Measurements from ENCODE around the gene RNASE7. TPM values are rescaled to one million over a fixed set of nuclear protein-coding genes. Genes with fewer than 3 reads are reported as not detected.

Gene RNASE7
- total RNA-seq, 4 donors from 2014 or later = 0.55 TPM; not detected in 3

GRCh38 chr14:21090940-21091663 lies 48.9 kb downstream of the RNASE7 start:
- DNase-seq (no peak), ATAC-seq (no peak)
- in situ Hi-C loops (cut with MboI; ENCODE audit: low sequenced_read_pairs in 4 of 4) = loop anchor here in 2 of 4 donors (10.0 kb wide), 1 partner anchor 76 kb away; no protein-coding TSS in a partner anchor
- Histone ChIP-seq H3K36me3 (peaks cover 0 to 39% of the 10 kb centered on the region in 2 donors), H3K27ac (no peak overlapping the region), H3K4me1 (peaks cover 0 to under 1% of the 10 kb centered on the region in 2 donors), H3K4me3 (no peak overlapping the region), H3K9me3 (no peaks in the 10 kb centered on the region), H3K27me3 (no peaks in the 10 kb centered on the region)
- intact Hi-C loops (cut with DNase I; ENCODE audit: low total_unique reads) = no loop called here
- TF ChIP-seq CTCF (IDR thresholded peaks at IDR 0.05 in 4 of 5, conservative IDR thresholded peaks at IDR 0.05 in 1 of 5) = no peak
- TF ChIP-seq POLR2A (IDR thresholded peaks at IDR 0.05) = no peak

GRCh38 chr14:21091821-21092272 lies 49.7 kb downstream of the RNASE7 start:
- peak overlapping the region in 2 of 4 donors; percentile 33 to 63 for H3K27ac ChIP-seq
- TF ChIP-seq POLR2A (IDR thresholded peaks at IDR 0.05) (no peak), CTCF (IDR thresholded peaks at IDR 0.05 in 4 of 5, conservative IDR thresholded peaks at IDR 0.05 in 1 of 5) (no peak)
- no peak overlapping the region for H3K4me3 ChIP-seq
- no peaks in the 10 kb centered on the region for H3K9me3 ChIP-seq
- no peak for ATAC-seq
- H3K4me1 ChIP-seq = peaks cover 0 to 8% of the 10 kb centered on the region in 2 donors
- in situ Hi-C loops (cut with MboI; ENCODE audit: low sequenced_read_pairs in 4 of 4) = loop anchor here in 2 of 4 donors (10.0 kb wide), 1 partner anchor 77 kb away; no protein-coding TSS in a partner anchor
- H3K27me3 ChIP-seq = no peaks in the 10 kb centered on the region
- DNase-seq = no peak
- intact Hi-C loops (cut with DNase I; ENCODE audit: low total_unique reads) = loop anchor here (1.0 kb wide), 3 partner anchors 12 to 78 kb away; no protein-coding TSS in a partner anchor
- peaks cover 0 to 35% of the 10 kb centered on the region in 2 donors for H3K36me3 ChIP-seq

GRCh38 chr14:21092273-21093011 lies 50.3 kb downstream of the RNASE7 start:
- Histone ChIP-seq H3K9me3 (no peaks in the 10 kb centered on the region), H3K36me3 (peaks cover 0 to 35% of the 10 kb centered on the region in 2 donors), H3K4me1 (peaks cover 3 to 14% of the 10 kb centered on the region in 2 donors), H3K4me3 (no peak overlapping the region), H3K27me3 (no peaks in the 10 kb centered on the region), H3K27ac (peak overlapping the region in 2 of 4 donors; percentile 33 to 63)
- intact Hi-C loops (cut with DNase I; ENCODE audit: low total_unique reads) (loop anchor here (1.0 kb wide), 3 partner anchors 12 to 78 kb away; no protein-coding TSS in a partner anchor), in situ Hi-C loops (cut with MboI; ENCODE audit: low sequenced_read_pairs in 4 of 4) (loop anchor here in 2 of 4 donors (10.0 kb wide), 1 partner anchor 78 kb away; no protein-coding TSS in a partner anchor)
- ATAC-seq (peak; percentile 70 to 84), DNase-seq (peak; percentile 64 to 74)
- TF ChIP-seq POLR2A (IDR thresholded peaks at IDR 0.05) (no peak), CTCF (IDR thresholded peaks at IDR 0.05 in 4 of 5, conservative IDR thresholded peaks at IDR 0.05 in 1 of 5) (peak; percentile 100)

GRCh38 chr14:21093018-21093417 lies 50.9 kb downstream of the RNASE7 start:
- intact Hi-C loops (cut with DNase I; ENCODE audit: low total_unique reads) = no loop called here
- in situ Hi-C loops (cut with MboI; ENCODE audit: low sequenced_read_pairs in 4 of 4) = loop anchor here in 2 of 4 donors (10.0 kb wide), 1 partner anchor 78 kb away; no protein-coding TSS in a partner anchor

More at GRCh38 chr14:21093018-21093417, 50.9 kb downstream of the RNASE7 start:
- Histone ChIP-seq H3K4me3 (no peak overlapping the region), H3K36me3 (peaks cover 0 to 35% of the 10 kb centered on the region in 2 donors), H3K27ac (no peak overlapping the region), H3K27me3 (no peaks in the 10 kb centered on the region), H3K4me1 (peaks cover 6 to 15% of the 10 kb centered on the region in 2 donors), H3K9me3 (no peaks in the 10 kb centered on the region)
- no peak for DNase-seq
- no peak for ATAC-seq
- TF ChIP-seq POLR2A (IDR thresholded peaks at IDR 0.05) = no peak
- no peak for TF ChIP-seq CTCF (IDR thresholded peaks at IDR 0.05 in 4 of 5, conservative IDR thresholded peaks at IDR 0.05 in 1 of 5)

Small RNA genes within 50 kb of the gene (microRNA-seq; reads per million reads assigned to microRNA genes)
- 0.85 to 1.2 reads per million in 2 donors for gene MIR6717 (ENCODE audit: borderline replicate concordance in 2 of 2)

Other genes with a start within 250 kb of the RNASE7 start
- 100 to 1,000 TPM; 157 to 198 (median 190) TPM for gene RNASE1, start 239.5 kb upstream of the RNASE7 start, total RNA-seq
- gene RNASE3, start 151.0 kb upstream of the RNASE7 start, total RNA-seq = not detected
- 1 to 10 TPM in 1 of 4 donors, under 1 TPM in 2, not detected in 1; 0.82 to 1.6 (median 0.91) TPM for gene RNASE2, start 86.9 kb upstream of the RNASE7 start, total RNA-seq
- gene METTL17, start 52.4 kb upstream of the RNASE7 start, total RNA-seq = 10 to 100 TPM; 33.9 to 69.5 (median 50.8) TPM
- gene SLC39A2, start 43.1 kb upstream of the RNASE7 start, total RNA-seq = not detected
- 1,000 to 10,000 TPM in 3 of 4 donors, 100 to 1,000 TPM in 1; 759 to 2,790 (median 1,841) TPM for gene NDRG2, start 17.3 kb upstream of the RNASE7 start, total RNA-seq
- gene TPPP2, start 12.1 kb upstream of the RNASE7 start, total RNA-seq = 1 to 10 TPM in 2 of 4 donors, under 1 TPM in 2; 0.22 to 2.3 (median 1.1) TPM
- gene RNASE13, start 7.6 kb upstream of the RNASE7 start, total RNA-seq = not detected
- gene RNASE8, start 15.5 kb downstream of the RNASE7 start, total RNA-seq = not detected
- gene ARHGEF40, start 27.9 kb downstream of the RNASE7 start, total RNA-seq = 10 to 100 TPM; 10.4 to 15.7 (median 12.9) TPM
- gene ZNF219, start 56.3 kb downstream of the RNASE7 start, total RNA-seq = 10 to 100 TPM; 25.9 to 48.9 (median 43.9) TPM
- gene TMEM253, start 58.7 kb downstream of the RNASE7 start, total RNA-seq = under 1 TPM in 2 of 4 donors, not detected in 2; 0.19 to 0.35 TPM
- gene OR5AU1, start 113.7 kb downstream of the RNASE7 start, total RNA-seq = not detected
- gene HNRNPC, start 227.1 kb downstream of the RNASE7 start, total RNA-seq = 100 to 1,000 TPM; 281 to 357 (median 318) TPM
- gene RPGRIP1, start 237.7 kb downstream of the RNASE7 start, total RNA-seq = not detected